WTC11 (cell line): ENCODE results near the gene ALDOB. TPM values are rescaled to one million over a fixed set of nuclear protein-coding genes. Genes with fewer than 3 reads are reported as not detected.

ENCODE experiments used
- ATAC-seq: fragments of 200-7000 bp; cut with Tn5 transposase; 2 replicates; pipeline ENCODE4 v1.10.0; 2021; ENCODE audit warnings: mild to moderate bottlenecking, moderate library complexity
- CTCF ChIA-PET: fragments of 300-600 bp; sonication (Branson Sonifier 250); formaldehyde crosslinking; loops from one replicate; lab custom pipeline; 2021; ENCODE audit warnings: antibody characterized with exemption; lab: Charles Lee
- POLR2A ChIA-PET: fragments of 350-600 bp; sonication (Branson Sonifier 250); formaldehyde crosslinking; loops from one replicate; lab custom pipeline; 2021; ENCODE audit warnings: antibody characterized with exemption; lab: Charles Lee
- DNase-seq: peaks from one replicate; pipeline ENCODE4 v3.0.0; 2021; ENCODE audit warnings: low spot score
- H3K27ac Mint-ChIP-seq: 2 replicates; pipeline ENCODE4 v1.8.0; 2021; ENCODE audit warnings: mixed read lengths
- H3K27me3 Mint-ChIP-seq: 2 replicates; pipeline ENCODE4 v1.8.0; 2021; ENCODE audit warnings: low read depth, mild to moderate bottlenecking, moderate library complexity, mixed read lengths
- H3K36me3 Mint-ChIP-seq: 2 replicates; pipeline ENCODE4 v1.8.0; 2021; ENCODE audit warnings: mixed read lengths
- H3K4me1 Mint-ChIP-seq: 2 replicates; pipeline ENCODE4 v1.8.0; 2022; ENCODE audit warnings: mixed read lengths
- H3K4me3 Mint-ChIP-seq: 2 replicates; pipeline ENCODE4 v1.8.0; 2021; ENCODE audit warnings: mild to moderate bottlenecking, moderate library complexity, mixed read lengths
- H3K9me3 Mint-ChIP-seq: 2 replicates; pipeline ENCODE4 v1.8.0; 2021; ENCODE audit warnings: mixed read lengths
- ELF4 ChIP-seq: sonication (generic); formaldehyde crosslinking; IDR thresholded peaks from 2 replicates; pipeline ENCODE4 v1.8.1; 2022; ENCODE audit warnings: low read depth, mild to moderate bottlenecking, moderate library complexity, missing genetic modification reagents
- ETV6 ChIP-seq: sonication (generic); formaldehyde crosslinking; IDR thresholded peaks from 2 replicates; pipeline ENCODE4 v1.8.1; 2022; ENCODE audit warnings: mild to moderate bottlenecking, missing genetic modification reagents
- SOX15 ChIP-seq: fragments of 250-450 bp; sonication (Bioruptor Pico); IDR thresholded peaks from 2 replicates; pipeline ENCODE4 v1.9.0; 2021; ENCODE audit warnings: mild to moderate bottlenecking
- ZNF232 ChIP-seq: sonication (generic); formaldehyde crosslinking; IDR thresholded peaks from 2 replicates; pipeline ENCODE4 v1.8.0; 2022; ENCODE audit warnings: mild to moderate bottlenecking, missing genetic modification reagents
- ZNF263 ChIP-seq: sonication (generic); formaldehyde crosslinking; IDR thresholded peaks from 2 replicates; pipeline ENCODE4 v1.8.1; 2022; ENCODE audit warnings: low read depth, mild to moderate bottlenecking, moderate library complexity, missing genetic modification reagents
- total RNA-seq: library from RNA; stranded (reverse); gene quantifications from 3 replicates; pipeline ENCODE4 v1.2.3, GENCODE V29; 2021
- TF ChIP-seq, protein P1 (sequence below): sonication (generic); formaldehyde crosslinking; IDR thresholded peaks from 2 replicates; pipeline ENCODE4 v1.8.0; 2022; ENCODE audit warnings: mild to moderate bottlenecking, missing genetic modification reagents
- TF ChIP-seq, protein P2 (sequence below): fragments of 250-450 bp; sonication (Bioruptor Pico); IDR thresholded peaks from 2 replicates; pipeline ENCODE4 v1.9.0; 2021; ENCODE audit warnings: moderate library complexity, mild to moderate bottlenecking, inconsistent platforms, borderline replicate concordance
- TF ChIP-seq, protein P3 (sequence below): sonication (generic); formaldehyde crosslinking; IDR thresholded peaks from 2 replicates; pipeline ENCODE4 v1.8.1; 2022; ENCODE audit warnings: low read depth, missing genetic modification reagents, borderline replicate concordance
- TF ChIP-seq, protein P4 (sequence below): sonication (generic); formaldehyde crosslinking; IDR thresholded peaks from 2 replicates; pipeline ENCODE4 v1.8.0; 2022; ENCODE audit warnings: missing genetic modification reagents
- TF ChIP-seq, protein P5 (sequence below): sonication (generic); formaldehyde crosslinking; conservative IDR thresholded peaks from 2 replicates; pipeline ENCODE4 v1.8.1; 2023; ENCODE audit warnings: mild to moderate bottlenecking, low read depth, missing genetic modification reagents, moderate library complexity
- TF ChIP-seq, protein P6 (sequence below): sonication (generic); formaldehyde crosslinking; IDR thresholded peaks from 2 replicates; pipeline ENCODE4 v1.8.1; 2022; ENCODE audit warnings: missing genetic modification reagents, borderline replicate concordance
- TF ChIP-seq, protein P7 (sequence below): fragments of 250-450 bp; sonication (Bioruptor Pico); conservative IDR thresholded peaks from 2 replicates; pipeline ENCODE4 v1.9.0; 2021; ENCODE audit warnings: mild to moderate bottlenecking
- TF ChIP-seq, protein P8 (sequence below): sonication (generic); formaldehyde crosslinking; IDR thresholded peaks from 2 replicates; pipeline ENCODE4 v1.8.0; 2023; ENCODE audit warnings: missing genetic modification reagents, mild to moderate bottlenecking, borderline replicate concordance

ALDOB gene
- total RNA-seq, 1 experiment from 2014 or later = 0.94 TPM

DNA sequence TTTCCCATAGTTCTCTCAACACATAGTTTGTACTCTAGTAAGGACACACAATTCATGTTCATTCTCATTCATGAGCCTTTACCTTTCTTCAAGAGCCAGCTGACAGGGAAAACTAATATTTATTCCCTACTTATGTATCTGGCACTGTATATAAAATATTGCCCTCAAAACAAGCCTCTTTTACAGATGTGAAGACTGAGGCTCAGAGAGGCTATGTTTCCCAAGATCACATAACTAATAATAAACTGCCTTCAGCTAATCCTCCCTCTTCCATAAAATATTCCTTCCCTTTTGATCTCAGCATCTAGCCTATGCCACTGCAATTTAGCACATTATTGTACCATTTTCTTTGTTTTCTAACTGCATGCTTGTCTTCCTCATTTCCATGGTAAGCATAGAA is 18.2 kb downstream of the ALDOB start (continued):
- TF ChIP-seq, protein P1, sequence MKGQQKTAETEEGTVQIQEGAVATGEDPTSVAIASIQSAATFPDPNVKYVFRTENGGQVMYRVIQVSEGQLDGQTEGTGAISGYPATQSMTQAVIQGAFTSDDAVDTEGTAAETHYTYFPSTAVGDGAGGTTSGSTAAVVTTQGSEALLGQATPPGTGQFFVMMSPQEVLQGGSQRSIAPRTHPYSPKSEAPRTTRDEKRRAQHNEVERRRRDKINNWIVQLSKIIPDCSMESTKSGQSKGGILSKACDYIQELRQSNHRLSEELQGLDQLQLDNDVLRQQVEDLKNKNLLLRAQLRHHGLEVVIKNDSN (CRISPR knock-in tag) = no peak
- TF ChIP-seq, protein P2, sequence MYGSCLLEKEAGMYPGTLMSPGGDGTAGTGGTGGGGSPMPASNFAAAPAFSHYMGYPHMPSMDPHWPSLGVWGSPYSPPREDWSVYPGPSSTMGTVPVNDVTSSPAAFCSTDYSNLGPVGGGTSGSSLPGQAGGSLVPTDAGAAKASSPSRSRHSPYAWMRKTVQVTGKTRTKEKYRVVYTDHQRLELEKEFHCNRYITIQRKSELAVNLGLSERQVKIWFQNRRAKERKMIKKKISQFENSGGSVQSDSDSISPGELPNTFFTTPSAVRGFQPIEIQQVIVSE (CRISPR knock-in tag) = no peak
- TF ChIP-seq SOX15 = no peak
- no peak for TF ChIP-seq ELF4 (CRISPR knock-in tag)

DNA sequence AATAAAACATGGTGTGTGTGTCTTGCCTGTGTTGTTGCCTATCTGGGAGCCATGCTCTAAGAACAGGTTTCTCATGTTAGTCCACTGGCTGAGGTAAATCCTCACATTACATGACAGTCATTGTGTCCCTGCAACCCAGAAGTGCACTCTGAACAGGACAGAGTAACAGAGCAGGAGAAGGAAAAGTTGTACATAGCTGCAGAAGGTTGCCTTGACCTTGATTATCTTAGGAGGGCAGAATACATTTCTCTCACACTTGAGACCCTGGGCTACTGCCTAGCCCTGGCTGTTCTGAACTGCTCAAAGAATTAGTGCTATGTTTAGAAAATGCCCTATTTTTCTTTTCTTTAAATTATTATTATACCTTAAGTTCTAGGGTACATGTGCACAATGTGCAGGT is 20.0 kb downstream of the ALDOB start:
- CTCF ChIA-PET = no interaction called here
- no peak for ATAC-seq
- POLR2A ChIA-PET = no interaction called here

More for the DNA sequence above, 20.0 kb downstream of the ALDOB start:
- Mint-ChIP-seq H3K4me3 (no peak overlapping the region), H3K36me3 (peaks cover 17% of the 10 kb centered on the region), H3K27me3 (no peaks in the 10 kb centered on the region)
- no peak for DNase-seq
- TF ChIP-seq, protein P3, sequence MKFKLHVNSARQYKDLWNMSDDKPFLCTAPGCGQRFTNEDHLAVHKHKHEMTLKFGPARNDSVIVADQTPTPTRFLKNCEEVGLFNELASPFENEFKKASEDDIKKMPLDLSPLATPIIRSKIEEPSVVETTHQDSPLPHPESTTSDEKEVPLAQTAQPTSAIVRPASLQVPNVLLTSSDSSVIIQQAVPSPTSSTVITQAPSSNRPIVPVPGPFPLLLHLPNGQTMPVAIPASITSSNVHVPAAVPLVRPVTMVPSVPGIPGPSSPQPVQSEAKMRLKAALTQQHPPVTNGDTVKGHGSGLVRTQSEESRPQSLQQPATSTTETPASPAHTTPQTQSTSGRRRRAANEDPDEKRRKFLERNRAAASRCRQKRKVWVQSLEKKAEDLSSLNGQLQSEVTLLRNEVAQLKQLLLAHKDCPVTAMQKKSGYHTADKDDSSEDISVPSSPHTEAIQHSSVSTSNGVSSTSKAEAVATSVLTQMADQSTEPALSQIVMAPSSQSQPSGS (CRISPR knock-in tag) = no peak
- TF ChIP-seq, protein P4, sequence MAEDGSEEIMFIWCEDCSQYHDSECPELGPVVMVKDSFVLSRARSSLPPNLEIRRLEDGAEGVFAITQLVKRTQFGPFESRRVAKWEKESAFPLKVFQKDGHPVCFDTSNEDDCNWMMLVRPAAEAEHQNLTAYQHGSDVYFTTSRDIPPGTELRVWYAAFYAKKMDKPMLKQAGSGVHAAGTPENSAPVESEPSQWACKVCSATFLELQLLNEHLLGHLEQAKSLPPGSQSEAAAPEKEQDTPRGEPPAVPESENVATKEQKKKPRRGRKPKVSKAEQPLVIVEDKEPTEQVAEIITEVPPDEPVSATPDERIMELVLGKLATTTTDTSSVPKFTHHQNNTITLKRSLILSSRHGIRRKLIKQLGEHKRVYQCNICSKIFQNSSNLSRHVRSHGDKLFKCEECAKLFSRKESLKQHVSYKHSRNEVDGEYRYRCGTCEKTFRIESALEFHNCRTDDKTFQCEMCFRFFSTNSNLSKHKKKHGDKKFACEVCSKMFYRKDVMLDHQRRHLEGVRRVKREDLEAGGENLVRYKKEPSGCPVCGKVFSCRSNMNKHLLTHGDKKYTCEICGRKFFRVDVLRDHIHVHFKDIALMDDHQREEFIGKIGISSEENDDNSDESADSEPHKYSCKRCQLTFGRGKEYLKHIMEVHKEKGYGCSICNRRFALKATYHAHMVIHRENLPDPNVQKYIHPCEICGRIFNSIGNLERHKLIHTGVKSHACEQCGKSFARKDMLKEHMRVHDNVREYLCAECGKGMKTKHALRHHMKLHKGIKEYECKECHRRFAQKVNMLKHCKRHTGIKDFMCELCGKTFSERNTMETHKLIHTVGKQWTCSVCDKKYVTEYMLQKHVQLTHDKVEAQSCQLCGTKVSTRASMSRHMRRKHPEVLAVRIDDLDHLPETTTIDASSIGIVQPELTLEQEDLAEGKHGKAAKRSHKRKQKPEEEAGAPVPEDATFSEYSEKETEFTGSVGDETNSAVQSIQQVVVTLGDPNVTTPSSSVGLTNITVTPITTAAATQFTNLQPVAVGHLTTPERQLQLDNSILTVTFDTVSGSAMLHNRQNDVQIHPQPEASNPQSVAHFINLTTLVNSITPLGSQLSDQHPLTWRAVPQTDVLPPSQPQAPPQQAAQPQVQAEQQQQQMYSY (CRISPR knock-in tag) = no peak
- no peak for TF ChIP-seq ZNF263 (CRISPR knock-in tag)
- TF ChIP-seq, protein P5, sequence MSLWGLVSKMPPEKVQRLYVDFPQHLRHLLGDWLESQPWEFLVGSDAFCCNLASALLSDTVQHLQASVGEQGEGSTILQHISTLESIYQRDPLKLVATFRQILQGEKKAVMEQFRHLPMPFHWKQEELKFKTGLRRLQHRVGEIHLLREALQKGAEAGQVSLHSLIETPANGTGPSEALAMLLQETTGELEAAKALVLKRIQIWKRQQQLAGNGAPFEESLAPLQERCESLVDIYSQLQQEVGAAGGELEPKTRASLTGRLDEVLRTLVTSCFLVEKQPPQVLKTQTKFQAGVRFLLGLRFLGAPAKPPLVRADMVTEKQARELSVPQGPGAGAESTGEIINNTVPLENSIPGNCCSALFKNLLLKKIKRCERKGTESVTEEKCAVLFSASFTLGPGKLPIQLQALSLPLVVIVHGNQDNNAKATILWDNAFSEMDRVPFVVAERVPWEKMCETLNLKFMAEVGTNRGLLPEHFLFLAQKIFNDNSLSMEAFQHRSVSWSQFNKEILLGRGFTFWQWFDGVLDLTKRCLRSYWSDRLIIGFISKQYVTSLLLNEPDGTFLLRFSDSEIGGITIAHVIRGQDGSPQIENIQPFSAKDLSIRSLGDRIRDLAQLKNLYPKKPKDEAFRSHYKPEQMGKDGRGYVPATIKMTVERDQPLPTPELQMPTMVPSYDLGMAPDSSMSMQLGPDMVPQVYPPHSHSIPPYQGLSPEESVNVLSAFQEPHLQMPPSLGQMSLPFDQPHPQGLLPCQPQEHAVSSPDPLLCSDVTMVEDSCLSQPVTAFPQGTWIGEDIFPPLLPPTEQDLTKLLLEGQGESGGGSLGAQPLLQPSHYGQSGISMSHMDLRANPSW (CRISPR knock-in tag) = no peak
- TF ChIP-seq, protein P6, sequence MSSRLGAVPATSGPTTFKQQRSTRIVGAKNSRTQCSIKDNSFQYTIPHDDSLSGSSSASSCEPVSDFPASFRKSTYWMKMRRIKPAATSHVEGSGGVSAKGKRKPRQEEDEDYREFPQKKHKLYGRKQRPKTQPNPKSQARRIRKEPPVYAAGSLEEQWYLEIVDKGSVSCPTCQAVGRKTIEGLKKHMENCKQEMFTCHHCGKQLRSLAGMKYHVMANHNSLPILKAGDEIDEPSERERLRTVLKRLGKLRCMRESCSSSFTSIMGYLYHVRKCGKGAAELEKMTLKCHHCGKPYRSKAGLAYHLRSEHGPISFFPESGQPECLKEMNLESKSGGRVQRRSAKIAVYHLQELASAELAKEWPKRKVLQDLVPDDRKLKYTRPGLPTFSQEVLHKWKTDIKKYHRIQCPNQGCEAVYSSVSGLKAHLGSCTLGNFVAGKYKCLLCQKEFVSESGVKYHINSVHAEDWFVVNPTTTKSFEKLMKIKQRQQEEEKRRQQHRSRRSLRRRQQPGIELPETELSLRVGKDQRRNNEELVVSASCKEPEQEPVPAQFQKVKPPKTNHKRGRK (CRISPR knock-in tag) = no peak
- no peak for TF ChIP-seq ETV6 (CRISPR knock-in tag)
- TF ChIP-seq, protein P7, sequence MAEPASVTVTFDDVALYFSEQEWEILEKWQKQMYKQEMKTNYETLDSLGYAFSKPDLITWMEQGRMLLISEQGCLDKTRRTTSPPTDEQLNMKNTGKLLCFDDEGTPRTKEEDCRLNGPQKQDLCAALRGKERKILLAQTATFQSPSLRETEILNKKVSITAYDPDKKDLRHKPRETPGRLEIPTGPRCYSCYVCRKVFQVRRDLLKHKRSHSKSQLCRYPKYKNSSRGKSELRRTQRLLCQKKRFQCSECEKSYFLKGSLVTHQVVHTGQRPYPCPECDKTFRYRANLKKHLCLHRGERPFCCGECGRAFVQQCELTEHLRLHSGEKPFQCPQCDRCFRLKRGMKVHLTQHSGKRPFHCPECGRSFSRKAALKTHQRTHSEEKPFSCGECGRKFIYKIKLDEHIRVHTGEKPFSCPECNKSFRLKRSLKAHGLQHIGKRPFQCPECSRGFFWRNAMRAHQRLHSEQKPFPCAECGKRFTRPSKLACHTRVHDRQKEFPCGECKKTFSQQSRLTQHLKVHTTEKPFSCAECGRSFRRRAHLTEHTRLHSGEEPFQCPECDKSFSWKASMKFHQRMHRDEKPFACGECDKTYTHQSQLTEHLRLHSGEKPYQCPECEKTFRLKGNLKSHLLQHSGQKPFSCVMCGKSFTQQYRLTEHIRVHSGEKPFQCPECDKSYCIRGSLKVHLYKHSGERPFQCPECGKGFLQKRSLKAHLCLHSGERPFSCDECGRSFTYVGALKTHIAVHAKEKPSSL (CRISPR knock-in tag) = no peak
- TF ChIP-seq, protein P8, sequence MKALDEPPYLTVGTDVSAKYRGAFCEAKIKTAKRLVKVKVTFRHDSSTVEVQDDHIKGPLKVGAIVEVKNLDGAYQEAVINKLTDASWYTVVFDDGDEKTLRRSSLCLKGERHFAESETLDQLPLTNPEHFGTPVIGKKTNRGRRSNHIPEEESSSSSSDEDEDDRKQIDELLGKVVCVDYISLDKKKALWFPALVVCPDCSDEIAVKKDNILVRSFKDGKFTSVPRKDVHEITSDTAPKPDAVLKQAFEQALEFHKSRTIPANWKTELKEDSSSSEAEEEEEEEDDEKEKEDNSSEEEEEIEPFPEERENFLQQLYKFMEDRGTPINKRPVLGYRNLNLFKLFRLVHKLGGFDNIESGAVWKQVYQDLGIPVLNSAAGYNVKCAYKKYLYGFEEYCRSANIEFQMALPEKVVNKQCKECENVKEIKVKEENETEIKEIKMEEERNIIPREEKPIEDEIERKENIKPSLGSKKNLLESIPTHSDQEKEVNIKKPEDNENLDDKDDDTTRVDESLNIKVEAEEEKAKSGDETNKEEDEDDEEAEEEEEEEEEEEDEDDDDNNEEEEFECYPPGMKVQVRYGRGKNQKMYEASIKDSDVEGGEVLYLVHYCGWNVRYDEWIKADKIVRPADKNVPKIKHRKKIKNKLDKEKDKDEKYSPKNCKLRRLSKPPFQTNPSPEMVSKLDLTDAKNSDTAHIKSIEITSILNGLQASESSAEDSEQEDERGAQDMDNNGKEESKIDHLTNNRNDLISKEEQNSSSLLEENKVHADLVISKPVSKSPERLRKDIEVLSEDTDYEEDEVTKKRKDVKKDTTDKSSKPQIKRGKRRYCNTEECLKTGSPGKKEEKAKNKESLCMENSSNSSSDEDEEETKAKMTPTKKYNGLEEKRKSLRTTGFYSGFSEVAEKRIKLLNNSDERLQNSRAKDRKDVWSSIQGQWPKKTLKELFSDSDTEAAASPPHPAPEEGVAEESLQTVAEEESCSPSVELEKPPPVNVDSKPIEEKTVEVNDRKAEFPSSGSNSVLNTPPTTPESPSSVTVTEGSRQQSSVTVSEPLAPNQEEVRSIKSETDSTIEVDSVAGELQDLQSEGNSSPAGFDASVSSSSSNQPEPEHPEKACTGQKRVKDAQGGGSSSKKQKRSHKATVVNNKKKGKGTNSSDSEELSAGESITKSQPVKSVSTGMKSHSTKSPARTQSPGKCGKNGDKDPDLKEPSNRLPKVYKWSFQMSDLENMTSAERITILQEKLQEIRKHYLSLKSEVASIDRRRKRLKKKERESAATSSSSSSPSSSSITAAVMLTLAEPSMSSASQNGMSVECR = no peak
- TF ChIP-seq ZNF232 (CRISPR knock-in tag) = no peak
- TF ChIP-seq, all 79 proteins: peak for 0
- no peaks in the 10 kb centered on the region for H3K4me1 Mint-ChIP-seq
- H3K27ac Mint-ChIP-seq = no peak overlapping the region
- H3K9me3 Mint-ChIP-seq = peaks cover 30% of the 10 kb centered on the region
